ENCODE results near the gene NPPC.
"Not testable (repeated sequence)": the region's sequence is repeated elsewhere in the genome, so short reads cannot be mapped to it uniquely, and the experiment has no call there.

NPPC gene

DNA sequence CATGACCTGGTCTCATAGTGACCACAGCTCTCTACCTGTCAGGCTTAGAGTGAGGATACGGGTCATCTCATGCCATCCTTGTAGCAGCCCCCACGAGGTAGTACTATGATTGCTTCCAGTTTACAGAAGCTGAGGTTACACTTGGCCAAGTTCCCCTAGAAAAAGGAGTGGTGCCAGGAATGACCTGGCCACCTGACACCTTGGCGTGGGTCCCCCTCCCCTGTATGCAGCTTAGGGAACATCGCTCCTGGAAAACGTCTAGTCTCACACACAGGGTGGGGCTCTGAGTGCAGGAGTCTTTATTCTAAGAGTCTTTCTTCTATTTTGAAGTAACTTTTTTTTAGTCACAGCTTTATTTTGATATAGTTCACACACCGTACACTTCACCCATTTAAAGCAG is 14.8 kb downstream of the NPPC start:
- Histone ChIP-seq H3K27me3 (ENCODE audit: control insufficient read depth, low read length) (0 out of 2 replicates have a peak, but pooled peaks cover 6% of the 10 kb centered on the region), H3K4me1 (ENCODE audit: control insufficient read depth, low read length) (no peaks in the 10 kb centered on the region), H3K4me2 (ENCODE audit: low read length) (no peak overlapping the region), H4K20me1 (ENCODE audit: control insufficient read depth, insufficient read depth, low read depth, low read length) (no peaks in the 10 kb centered on the region), H3K36me3 (ENCODE audit: control insufficient read depth, low read length) (no peaks in the 10 kb centered on the region), H3K79me2 (ENCODE audit: control insufficient read depth, low read length) (no peaks in the 10 kb centered on the region), H3F3A (ENCODE audit: control insufficient read depth, insufficient read depth) (no peaks in the 10 kb centered on the region), H3K9me3 (ENCODE audit: control insufficient read depth, insufficient read depth, low read length) (no peaks in the 10 kb centered on the region), H3K4me3 (ENCODE audit: low read length) (no peak overlapping the region), H3K9me2 (replicated peaks; ENCODE audit: control insufficient read depth, low read length) (no peaks in the 10 kb centered on the region), H3K27ac (ENCODE audit: low read depth, low read length) (no peak overlapping the region)
- TF ChIP-seq, protein P1, sequence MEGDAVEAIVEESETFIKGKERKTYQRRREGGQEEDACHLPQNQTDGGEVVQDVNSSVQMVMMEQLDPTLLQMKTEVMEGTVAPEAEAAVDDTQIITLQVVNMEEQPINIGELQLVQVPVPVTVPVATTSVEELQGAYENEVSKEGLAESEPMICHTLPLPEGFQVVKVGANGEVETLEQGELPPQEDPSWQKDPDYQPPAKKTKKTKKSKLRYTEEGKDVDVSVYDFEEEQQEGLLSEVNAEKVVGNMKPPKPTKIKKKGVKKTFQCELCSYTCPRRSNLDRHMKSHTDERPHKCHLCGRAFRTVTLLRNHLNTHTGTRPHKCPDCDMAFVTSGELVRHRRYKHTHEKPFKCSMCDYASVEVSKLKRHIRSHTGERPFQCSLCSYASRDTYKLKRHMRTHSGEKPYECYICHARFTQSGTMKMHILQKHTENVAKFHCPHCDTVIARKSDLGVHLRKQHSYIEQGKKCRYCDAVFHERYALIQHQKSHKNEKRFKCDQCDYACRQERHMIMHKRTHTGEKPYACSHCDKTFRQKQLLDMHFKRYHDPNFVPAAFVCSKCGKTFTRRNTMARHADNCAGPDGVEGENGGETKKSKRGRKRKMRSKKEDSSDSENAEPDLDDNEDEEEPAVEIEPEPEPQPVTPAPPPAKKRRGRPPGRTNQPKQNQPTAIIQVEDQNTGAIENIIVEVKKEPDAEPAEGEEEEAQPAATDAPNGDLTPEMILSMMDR (IDR thresholded peaks at IDR 0.05; ENCODE audit: low read depth, low read length, poor library complexity, severe bottlenecking): no peak
- no peak for TF ChIP-seq EZH2phosphoT487 (IDR thresholded peaks at IDR 0.05; ENCODE audit: borderline replicate concordance, low read length)

DNA sequence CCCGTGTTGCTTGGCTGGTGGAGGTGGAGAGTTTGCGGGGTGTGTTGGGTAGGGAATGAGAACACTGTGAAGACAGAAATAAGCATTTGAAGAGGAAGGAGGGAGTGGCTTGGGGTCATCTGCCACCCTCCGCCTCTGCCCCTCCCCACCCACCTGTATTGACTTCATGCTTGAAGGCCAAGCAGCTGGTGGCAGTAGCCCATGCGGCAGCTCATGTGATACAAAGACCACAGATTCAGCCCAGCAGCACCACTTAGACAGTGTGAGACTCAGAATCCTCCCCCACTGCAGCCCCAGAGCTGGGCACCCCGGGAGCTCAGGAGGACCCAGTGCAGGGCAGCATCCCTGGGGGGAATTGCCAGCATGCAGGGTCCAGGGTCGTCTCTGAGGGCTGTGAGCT is 15.4 kb downstream of the NPPC start:
- Histone ChIP-seq H3K4me2 (ENCODE audit: low read length) (no peak overlapping the region), H3K36me3 (ENCODE audit: control insufficient read depth, low read length) (no peaks in the 10 kb centered on the region)

DNA sequence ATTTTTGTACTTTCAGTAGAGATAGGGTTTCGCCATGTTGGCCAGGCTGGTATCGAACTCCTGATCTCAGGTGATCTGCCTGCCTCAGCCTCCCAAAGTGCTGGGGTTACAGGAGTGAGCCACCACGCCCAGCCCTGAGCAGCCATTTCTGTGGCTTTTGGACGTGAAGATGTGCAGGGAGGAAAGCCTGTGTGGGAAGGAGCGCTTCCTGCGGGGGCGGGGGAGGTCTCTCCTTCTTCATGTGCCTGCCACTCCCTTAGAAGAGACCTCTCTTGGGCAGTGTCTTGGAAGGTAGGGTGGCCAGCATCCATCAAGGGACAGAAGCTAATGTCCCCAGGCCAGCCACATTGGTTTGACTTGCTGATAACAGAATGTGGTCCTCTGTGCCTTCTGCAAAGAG is 16.0 kb downstream of the NPPC start:
- H3K4me1 ChIP-seq (ENCODE audit: control insufficient read depth, low read length); H3F3A ChIP-seq (ENCODE audit: control insufficient read depth, insufficient read depth); H3K36me3 ChIP-seq (ENCODE audit: control insufficient read depth, low read length); H3K4me2 ChIP-seq (ENCODE audit: low read length); H3K27me3 ChIP-seq (ENCODE audit: control insufficient read depth, low read length); H3K4me3 ChIP-seq (ENCODE audit: low read length); H3K9me2 ChIP-seq (replicated peaks; ENCODE audit: control insufficient read depth, low read length); H4K20me1 ChIP-seq (ENCODE audit: control insufficient read depth, insufficient read depth, low read depth, low read length); H3K9me3 ChIP-seq (ENCODE audit: control insufficient read depth, insufficient read depth, low read length); H3K79me2 ChIP-seq (ENCODE audit: control insufficient read depth, low read length); H3K27ac ChIP-seq (ENCODE audit: low read depth, low read length): not testable (repeated sequence)

More for the DNA sequence above, 15.4 kb downstream of the NPPC start:
- Histone ChIP-seq H3K4me1 (ENCODE audit: control insufficient read depth, low read length) (no peaks in the 10 kb centered on the region), H3F3A (ENCODE audit: control insufficient read depth, insufficient read depth) (no peaks in the 10 kb centered on the region), H3K4me3 (ENCODE audit: low read length) (no peak overlapping the region), H3K9me2 (replicated peaks; ENCODE audit: control insufficient read depth, low read length) (no peaks in the 10 kb centered on the region), H4K20me1 (ENCODE audit: control insufficient read depth, insufficient read depth, low read depth, low read length) (no peaks in the 10 kb centered on the region), H3K79me2 (ENCODE audit: control insufficient read depth, low read length) (no peaks in the 10 kb centered on the region), H3K27me3 (ENCODE audit: control insufficient read depth, low read length) (0 out of 2 replicates have a peak, but pooled peaks cover 6% of the 10 kb centered on the region), H3K9me3 (ENCODE audit: control insufficient read depth, insufficient read depth, low read length) (no peaks in the 10 kb centered on the region), H3K27ac (ENCODE audit: low read depth, low read length) (no peak overlapping the region)
- TF ChIP-seq, protein P1 (IDR thresholded peaks at IDR 0.05; ENCODE audit: low read depth, low read length, poor library complexity, severe bottlenecking): no peak
- TF ChIP-seq EZH2phosphoT487 (IDR thresholded peaks at IDR 0.05; ENCODE audit: borderline replicate concordance, low read length): no peak

DNA sequence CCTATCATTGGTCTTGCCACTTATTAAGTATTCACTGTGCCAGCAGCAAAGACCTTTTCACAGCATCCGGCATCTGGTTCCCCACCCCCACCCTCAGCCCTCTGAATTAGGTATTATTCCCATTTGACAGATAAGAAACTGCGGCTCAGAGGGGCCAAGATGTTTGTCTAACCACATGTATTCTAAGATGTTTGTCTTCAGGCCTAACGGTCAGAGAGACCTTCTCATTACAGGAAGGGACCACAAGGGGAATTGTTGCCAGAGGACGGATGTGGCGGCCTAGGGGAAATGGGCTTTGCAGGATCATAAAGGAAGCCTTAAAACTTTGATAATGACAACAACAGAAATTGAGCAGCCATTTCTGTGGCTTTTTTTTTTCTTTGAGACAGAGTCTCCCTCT is 16.6 kb downstream of the NPPC start:
- Histone ChIP-seq H3K4me3 (ENCODE audit: low read length) (no peak overlapping the region), H3K9me3 (ENCODE audit: control insufficient read depth, insufficient read depth, low read length) (no peaks in the 10 kb centered on the region), H3K36me3 (ENCODE audit: control insufficient read depth, low read length) (no peaks in the 10 kb centered on the region), H3K4me2 (ENCODE audit: low read length) (no peak overlapping the region), H4K20me1 (ENCODE audit: control insufficient read depth, insufficient read depth, low read depth, low read length) (no peaks in the 10 kb centered on the region), H3K27me3 (ENCODE audit: control insufficient read depth, low read length) (0 out of 2 replicates have a peak, but pooled peaks cover 6% of the 10 kb centered on the region), H3K9me2 (replicated peaks; ENCODE audit: control insufficient read depth, low read length) (no peaks in the 10 kb centered on the region), H3K4me1 (ENCODE audit: control insufficient read depth, low read length) (no peaks in the 10 kb centered on the region), H3K79me2 (ENCODE audit: control insufficient read depth, low read length) (no peaks in the 10 kb centered on the region), H3F3A (ENCODE audit: control insufficient read depth, insufficient read depth) (no peaks in the 10 kb centered on the region), H3K27ac (ENCODE audit: low read depth, low read length) (no peak overlapping the region)
- no peak for TF ChIP-seq EZH2phosphoT487 (IDR thresholded peaks at IDR 0.05; ENCODE audit: borderline replicate concordance, low read length)
- TF ChIP-seq, protein P1 (IDR thresholded peaks at IDR 0.05; ENCODE audit: low read depth, low read length, poor library complexity, severe bottlenecking): no peak
